ENCODE results near the gene RSF1. TPM values are rescaled to one million over a fixed set of nuclear protein-coding genes. Genes with fewer than 3 reads are reported as not detected.

The RSF1 gene
- total and polyA plus RNA-seq, 2 experiments from 2014 or later: 51.2 to 188 TPM

DNA sequence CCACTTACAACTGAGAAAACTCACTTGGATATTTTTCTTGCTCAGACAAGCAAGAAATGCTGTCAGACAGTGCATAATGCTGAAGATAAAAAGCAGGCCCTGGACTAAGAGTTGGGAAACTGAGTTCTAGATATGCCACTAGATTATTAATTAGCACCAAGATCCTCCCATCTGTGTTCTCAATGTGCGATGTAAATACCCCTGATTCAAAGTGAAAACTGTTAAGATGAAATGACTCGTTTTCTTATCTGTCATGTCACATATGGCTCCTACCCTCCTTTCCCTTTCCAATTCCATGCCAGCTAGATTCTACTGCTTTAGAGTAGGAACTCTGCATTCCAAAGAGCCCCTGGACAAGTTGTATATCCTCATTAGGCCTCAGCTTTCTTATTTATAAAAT, 94.0 kb downstream of the RSF1 start:
- Mint-ChIP-seq H3K4me3 (no peak overlapping the region), H3K9me3 (peaks cover 14% of the 10 kb centered on the region), H3K4me1 (peaks cover 3% of the 10 kb centered on the region; the same call in 2 of the 3 replicates), H3K27ac (no peak overlapping the region), H3K36me3 (ENCODE audit: low read depth) (peaks cover 27% of the 10 kb centered on the region), H3K27me3 (ENCODE audit: insufficient read depth, low read depth, poor library complexity) (no peaks in the 10 kb centered on the region)
- Histone ChIP-seq H3K27ac (ENCODE audit: low read depth) (no peak overlapping the region), H3K4me3 (no peak overlapping the region), H3F3A (replicated peaks; ENCODE audit: low read depth) (no peaks in the 10 kb centered on the region), H3K4me1 (ENCODE audit: insufficient read depth) (no peaks in the 10 kb centered on the region), H3K9me2 (ENCODE audit: insufficient read depth) (no peaks in the 10 kb centered on the region), H3K4me2 (no peak overlapping the region), H4K20me1 (replicated peaks; ENCODE audit: insufficient read depth) (0 out of 2 replicates have a peak, but pooled peaks cover 4% of the 10 kb centered on the region), H2AFZ (no peak overlapping the region), H3K79me2 (replicated peaks; ENCODE audit: insufficient read depth) (no peaks in the 10 kb centered on the region), H3K36me3 (ENCODE audit: insufficient read depth) (peaks cover 4% of the 10 kb centered on the region; the same call in 1 of the 2 replicates), H3K27me3 (ENCODE audit: insufficient read depth) (no peaks in the 10 kb centered on the region)
- DNase-seq (ENCODE audit: low spot score) (no peak), ATAC-seq (no peak)
- TF ChIP-seq JUNB (IDR thresholded peaks at IDR 0.05; ENCODE audit: unreplicated experiment) (no peak), EZH2phosphoT487 (IDR thresholded peaks at IDR 0.05; ENCODE audit: unreplicated experiment) (no peak), POLR2AphosphoS5 (IDR thresholded peaks at IDR 0.05; ENCODE audit: low read depth) (no peak), NANOG (IDR thresholded peaks at IDR 0.05; ENCODE audit: borderline replicate concordance) (no peak)

DNA sequence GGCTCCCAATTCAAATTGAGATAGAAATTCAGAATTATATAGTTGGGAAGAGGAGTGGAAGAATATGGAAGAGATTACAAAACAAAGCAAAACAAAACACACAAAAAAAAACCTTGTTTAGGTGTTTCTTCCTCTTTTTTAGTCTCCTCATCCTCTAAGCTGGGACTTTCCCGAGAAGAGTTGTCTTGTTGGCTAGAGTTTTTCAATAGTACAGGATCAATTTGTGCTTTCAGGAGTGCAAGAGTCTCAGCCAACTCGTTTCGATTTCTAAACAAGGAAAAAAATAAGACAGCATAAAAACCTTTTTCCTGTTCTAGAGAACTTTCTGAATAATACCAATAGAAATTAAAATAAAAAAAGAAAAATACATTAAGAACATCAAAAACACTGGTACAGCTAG, 95.1 kb downstream of the RSF1 start:
- Histone ChIP-seq H3K27ac (ENCODE audit: low read depth) (no peak overlapping the region), H3K79me2 (replicated peaks; ENCODE audit: insufficient read depth) (no peaks in the 10 kb centered on the region)
- TF ChIP-seq, protein P1, sequence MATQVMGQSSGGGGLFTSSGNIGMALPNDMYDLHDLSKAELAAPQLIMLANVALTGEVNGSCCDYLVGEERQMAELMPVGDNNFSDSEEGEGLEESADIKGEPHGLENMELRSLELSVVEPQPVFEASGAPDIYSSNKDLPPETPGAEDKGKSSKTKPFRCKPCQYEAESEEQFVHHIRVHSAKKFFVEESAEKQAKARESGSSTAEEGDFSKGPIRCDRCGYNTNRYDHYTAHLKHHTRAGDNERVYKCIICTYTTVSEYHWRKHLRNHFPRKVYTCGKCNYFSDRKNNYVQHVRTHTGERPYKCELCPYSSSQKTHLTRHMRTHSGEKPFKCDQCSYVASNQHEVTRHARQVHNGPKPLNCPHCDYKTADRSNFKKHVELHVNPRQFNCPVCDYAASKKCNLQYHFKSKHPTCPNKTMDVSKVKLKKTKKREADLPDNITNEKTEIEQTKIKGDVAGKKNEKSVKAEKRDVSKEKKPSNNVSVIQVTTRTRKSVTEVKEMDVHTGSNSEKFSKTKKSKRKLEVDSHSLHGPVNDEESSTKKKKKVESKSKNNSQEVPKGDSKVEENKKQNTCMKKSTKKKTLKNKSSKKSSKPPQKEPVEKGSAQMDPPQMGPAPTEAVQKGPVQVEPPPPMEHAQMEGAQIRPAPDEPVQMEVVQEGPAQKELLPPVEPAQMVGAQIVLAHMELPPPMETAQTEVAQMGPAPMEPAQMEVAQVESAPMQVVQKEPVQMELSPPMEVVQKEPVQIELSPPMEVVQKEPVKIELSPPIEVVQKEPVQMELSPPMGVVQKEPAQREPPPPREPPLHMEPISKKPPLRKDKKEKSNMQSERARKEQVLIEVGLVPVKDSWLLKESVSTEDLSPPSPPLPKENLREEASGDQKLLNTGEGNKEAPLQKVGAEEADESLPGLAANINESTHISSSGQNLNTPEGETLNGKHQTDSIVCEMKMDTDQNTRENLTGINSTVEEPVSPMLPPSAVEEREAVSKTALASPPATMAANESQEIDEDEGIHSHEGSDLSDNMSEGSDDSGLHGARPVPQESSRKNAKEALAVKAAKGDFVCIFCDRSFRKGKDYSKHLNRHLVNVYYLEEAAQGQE (IDR thresholded peaks at IDR 0.05; ENCODE audit: unreplicated experiment): no peak
- no peak for TF ChIP-seq NANOG (IDR thresholded peaks at IDR 0.05; ENCODE audit: borderline replicate concordance)
- TF ChIP-seq EZH2 (IDR thresholded peaks at IDR 0.05; ENCODE audit: low read depth, unreplicated experiment): no peak
- TF ChIP-seq, protein P2, sequence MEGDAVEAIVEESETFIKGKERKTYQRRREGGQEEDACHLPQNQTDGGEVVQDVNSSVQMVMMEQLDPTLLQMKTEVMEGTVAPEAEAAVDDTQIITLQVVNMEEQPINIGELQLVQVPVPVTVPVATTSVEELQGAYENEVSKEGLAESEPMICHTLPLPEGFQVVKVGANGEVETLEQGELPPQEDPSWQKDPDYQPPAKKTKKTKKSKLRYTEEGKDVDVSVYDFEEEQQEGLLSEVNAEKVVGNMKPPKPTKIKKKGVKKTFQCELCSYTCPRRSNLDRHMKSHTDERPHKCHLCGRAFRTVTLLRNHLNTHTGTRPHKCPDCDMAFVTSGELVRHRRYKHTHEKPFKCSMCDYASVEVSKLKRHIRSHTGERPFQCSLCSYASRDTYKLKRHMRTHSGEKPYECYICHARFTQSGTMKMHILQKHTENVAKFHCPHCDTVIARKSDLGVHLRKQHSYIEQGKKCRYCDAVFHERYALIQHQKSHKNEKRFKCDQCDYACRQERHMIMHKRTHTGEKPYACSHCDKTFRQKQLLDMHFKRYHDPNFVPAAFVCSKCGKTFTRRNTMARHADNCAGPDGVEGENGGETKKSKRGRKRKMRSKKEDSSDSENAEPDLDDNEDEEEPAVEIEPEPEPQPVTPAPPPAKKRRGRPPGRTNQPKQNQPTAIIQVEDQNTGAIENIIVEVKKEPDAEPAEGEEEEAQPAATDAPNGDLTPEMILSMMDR (conservative IDR thresholded peaks at IDR 0.05; ENCODE audit: low read depth in 2 of 2): no peak
- TF ChIP-seq, protein P3, sequence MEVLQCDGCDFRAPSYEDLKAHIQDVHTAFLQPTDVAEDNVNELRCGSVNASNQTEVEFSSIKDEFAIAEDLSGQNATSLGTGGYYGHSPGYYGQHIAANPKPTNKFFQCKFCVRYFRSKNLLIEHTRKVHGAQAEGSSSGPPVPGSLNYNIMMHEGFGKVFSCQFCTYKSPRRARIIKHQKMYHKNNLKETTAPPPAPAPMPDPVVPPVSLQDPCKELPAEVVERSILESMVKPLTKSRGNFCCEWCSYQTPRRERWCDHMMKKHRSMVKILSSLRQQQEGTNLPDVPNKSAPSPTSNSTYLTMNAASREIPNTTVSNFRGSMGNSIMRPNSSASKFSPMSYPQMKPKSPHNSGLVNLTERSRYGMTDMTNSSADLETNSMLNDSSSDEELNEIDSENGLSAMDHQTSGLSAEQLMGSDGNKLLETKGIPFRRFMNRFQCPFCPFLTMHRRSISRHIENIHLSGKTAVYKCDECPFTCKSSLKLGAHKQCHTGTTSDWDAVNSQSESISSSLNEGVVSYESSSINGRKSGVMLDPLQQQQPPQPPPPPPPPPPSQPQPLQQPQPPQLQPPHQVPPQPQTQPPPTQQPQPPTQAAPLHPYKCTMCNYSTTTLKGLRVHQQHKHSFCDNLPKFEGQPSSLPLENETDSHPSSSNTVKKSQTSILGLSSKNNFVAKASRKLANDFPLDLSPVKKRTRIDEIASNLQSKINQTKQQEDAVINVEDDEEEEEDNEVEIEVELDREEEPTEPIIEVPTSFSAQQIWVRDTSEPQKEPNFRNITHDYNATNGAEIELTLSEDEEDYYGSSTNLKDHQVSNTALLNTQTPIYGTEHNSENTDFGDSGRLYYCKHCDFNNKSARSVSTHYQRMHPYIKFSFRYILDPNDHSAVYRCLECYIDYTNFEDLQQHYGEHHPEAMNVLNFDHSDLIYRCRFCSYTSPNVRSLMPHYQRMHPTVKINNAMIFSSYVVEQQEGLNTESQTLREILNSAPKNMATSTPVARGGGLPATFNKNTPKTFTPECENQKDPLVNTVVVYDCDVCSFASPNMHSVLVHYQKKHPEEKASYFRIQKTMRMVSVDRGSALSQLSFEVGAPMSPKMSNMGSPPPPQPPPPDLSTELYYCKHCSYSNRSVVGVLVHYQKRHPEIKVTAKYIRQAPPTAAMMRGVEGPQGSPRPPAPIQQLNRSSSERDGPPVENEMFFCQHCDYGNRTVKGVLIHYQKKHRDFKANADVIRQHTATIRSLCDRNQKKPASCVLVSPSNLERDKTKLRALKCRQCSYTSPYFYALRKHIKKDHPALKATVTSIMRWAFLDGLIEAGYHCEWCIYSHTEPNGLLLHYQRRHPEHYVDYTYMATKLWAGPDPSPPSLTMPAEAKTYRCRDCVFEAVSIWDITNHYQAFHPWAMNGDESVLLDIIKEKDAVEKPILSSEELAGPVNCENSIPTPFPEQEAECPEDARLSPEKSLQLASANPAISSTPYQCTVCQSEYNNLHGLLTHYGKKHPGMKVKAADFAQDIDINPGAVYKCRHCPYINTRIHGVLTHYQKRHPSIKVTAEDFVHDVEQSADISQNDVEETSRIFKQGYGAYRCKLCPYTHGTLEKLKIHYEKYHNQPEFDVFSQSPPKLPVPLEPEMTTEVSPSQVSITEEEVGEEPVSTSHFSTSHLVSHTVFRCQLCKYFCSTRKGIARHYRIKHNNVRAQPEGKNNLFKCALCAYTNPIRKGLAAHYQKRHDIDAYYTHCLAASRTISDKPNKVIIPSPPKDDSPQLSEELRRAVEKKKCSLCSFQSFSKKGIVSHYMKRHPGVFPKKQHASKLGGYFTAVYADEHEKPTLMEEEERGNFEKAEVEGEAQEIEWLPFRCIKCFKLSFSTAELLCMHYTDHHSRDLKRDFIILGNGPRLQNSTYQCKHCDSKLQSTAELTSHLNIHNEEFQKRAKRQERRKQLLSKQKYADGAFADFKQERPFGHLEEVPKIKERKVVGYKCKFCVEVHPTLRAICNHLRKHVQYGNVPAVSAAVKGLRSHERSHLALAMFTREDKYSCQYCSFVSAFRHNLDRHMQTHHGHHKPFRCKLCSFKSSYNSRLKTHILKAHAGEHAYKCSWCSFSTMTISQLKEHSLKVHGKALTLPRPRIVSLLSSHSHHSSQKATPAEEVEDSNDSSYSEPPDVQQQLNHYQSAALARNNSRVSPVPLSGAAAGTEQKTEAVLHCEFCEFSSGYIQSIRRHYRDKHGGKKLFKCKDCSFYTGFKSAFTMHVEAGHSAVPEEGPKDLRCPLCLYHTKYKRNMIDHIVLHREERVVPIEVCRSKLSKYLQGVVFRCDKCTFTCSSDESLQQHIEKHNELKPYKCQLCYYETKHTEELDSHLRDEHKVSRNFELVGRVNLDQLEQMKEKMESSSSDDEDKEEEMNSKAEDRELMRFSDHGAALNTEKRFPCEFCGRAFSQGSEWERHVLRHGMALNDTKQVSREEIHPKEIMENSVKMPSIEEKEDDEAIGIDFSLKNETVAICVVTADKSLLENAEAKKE (CRISPR knock-in tag; IDR thresholded peaks at IDR 0.05): no peak
- TF ChIP-seq, protein P4, sequence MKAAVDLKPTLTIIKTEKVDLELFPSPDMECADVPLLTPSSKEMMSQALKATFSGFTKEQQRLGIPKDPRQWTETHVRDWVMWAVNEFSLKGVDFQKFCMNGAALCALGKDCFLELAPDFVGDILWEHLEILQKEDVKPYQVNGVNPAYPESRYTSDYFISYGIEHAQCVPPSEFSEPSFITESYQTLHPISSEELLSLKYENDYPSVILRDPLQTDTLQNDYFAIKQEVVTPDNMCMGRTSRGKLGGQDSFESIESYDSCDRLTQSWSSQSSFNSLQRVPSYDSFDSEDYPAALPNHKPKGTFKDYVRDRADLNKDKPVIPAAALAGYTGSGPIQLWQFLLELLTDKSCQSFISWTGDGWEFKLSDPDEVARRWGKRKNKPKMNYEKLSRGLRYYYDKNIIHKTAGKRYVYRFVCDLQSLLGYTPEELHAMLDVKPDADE (IDR thresholded peaks at IDR 0.05): no peak

More for the DNA sequence above, 95.1 kb downstream of the RSF1 start:
- Histone ChIP-seq H2AFZ (no peak overlapping the region), H3K4me2 (no peak overlapping the region), H3K4me3 (no peak overlapping the region), H3F3A (replicated peaks; ENCODE audit: low read depth) (no peaks in the 10 kb centered on the region), H3K27me3 (ENCODE audit: insufficient read depth) (no peaks in the 10 kb centered on the region), H3K4me1 (ENCODE audit: insufficient read depth) (no peaks in the 10 kb centered on the region), H3K36me3 (ENCODE audit: insufficient read depth) (peaks cover 4% of the 10 kb centered on the region; the same call in 1 of the 2 replicates), H4K20me1 (replicated peaks; ENCODE audit: insufficient read depth) (0 out of 2 replicates have a peak, but pooled peaks cover 4% of the 10 kb centered on the region), H3K9me2 (ENCODE audit: insufficient read depth) (no peaks in the 10 kb centered on the region)
- Mint-ChIP-seq H3K4me1 (peaks cover 3% of the 10 kb centered on the region; the same call in 2 of the 3 replicates), H3K9me3 (peaks cover 3% of the 10 kb centered on the region), H3K4me3 (no peak overlapping the region), H3K27me3 (ENCODE audit: insufficient read depth, low read depth, poor library complexity) (no peaks in the 10 kb centered on the region), H3K27ac (no peak overlapping the region), H3K36me3 (ENCODE audit: low read depth) (peaks cover 16% of the 10 kb centered on the region)
- DNase-seq (ENCODE audit: low spot score) (no peak), ATAC-seq (no peak)

Measured in GM23338 (cell line).